Transverse colon (tissue), 4 donors: ENCODE results near the gene GOPC. TPM values are rescaled to one million over a fixed set of nuclear protein-coding genes. Genes with fewer than 3 reads are reported as not detected.

ENCODE experiments used
- DNase-seq: peaks from one replicate; pipeline ENCODE4 v3.0.0-alpha.2; 2019
- H3K27ac ChIP-seq, 4 donors: fragments of 200-600 bp; sonication (generic); 2 replicates each; pipeline ENCODE4 v1.5.1; 2016 to 2018; ENCODE audit warnings: inconsistent platforms in 4 of 4
- H3K27me3 ChIP-seq: fragments of 200-600 bp; sonication (generic); 2 replicates; pipeline ENCODE4 v1.5.1; 2017; ENCODE audit warnings: inconsistent platforms
- H3K36me3 ChIP-seq, 4 donors: fragments of 200-600 bp; sonication (generic); 2 replicates each; pipeline ENCODE4 v1.5.1; 2017 to 2019; ENCODE audit warnings: inconsistent platforms in 4 of 4
- H3K4me1 ChIP-seq, 4 donors: fragments of 200-600 bp; sonication (generic); 2 replicates each; pipeline ENCODE4 v1.5.1; 2017 to 2020; ENCODE audit warnings: inconsistent platforms in 4 of 4
- H3K4me3 ChIP-seq, 4 donors: fragments of 200-600 bp; sonication (generic); 1 replicate in 1 of 4; 2 replicates in 3 of 4; pipeline versions ENCODE4 v1.5.1 to v1.6.1; 2017 to 2019; ENCODE audit warnings: inconsistent platforms in 4 of 4
- H3K9me3 ChIP-seq, 2 donors: fragments of 200-600 bp; sonication (generic); 2 replicates each; pipeline ENCODE4 v1.5.1; 2017 to 2019; ENCODE audit warnings: inconsistent platforms in 2 of 2
- EP300 ChIP-seq: sonication (generic); formaldehyde crosslinking; IDR thresholded peaks from one replicate; pipeline ENCODE4 v1.6.1; 2017; ENCODE audit warnings: antibody characterized with exemption, low read depth
- POLR2A ChIP-seq: fragments of 450-650 bp; IDR thresholded peaks from one replicate; pipeline ENCODE4 v1.6.1; 2016; ENCODE audit warnings: antibody characterized with exemption, mild to moderate bottlenecking, moderate library complexity
- POLR2AphosphoS5 ChIP-seq, 3 donors: sonication (generic); formaldehyde crosslinking; IDR thresholded peaks; one replicate each; pipeline ENCODE4 v1.6.1; 2016; ENCODE audit warnings: antibody characterized with exemption in 3 of 3
- WGBS, 2 donors: methylation state at CpG; one replicate each; pipeline ENCODE4 v1.1.5; 2018; ENCODE audit warnings: low coverage in 1 of 2; 5-methylcytosine and 5-hydroxymethylcytosine counted together
- in situ Hi-C, 4 donors: fragments of 200-750 bp; cut with MboI; loops; one replicate each; pipeline versions ENCODE4 v1.15.0 to v1.15.1; 2017; ENCODE audit warnings: low sequenced_read_pairs in 3 of 4, low pct_ligation_motif_present in 1 of 4, low pct_unique_long_range_greater_than_20kb in 1 of 4
- intact Hi-C: fragments of 100-400 bp; cut with DNase I; formaldehyde crosslinking; loops from one replicate; pipeline ENCODE4 v1.15.1; 2023; ENCODE audit warnings: low total_unique reads
- total RNA-seq, 4 donors: library from RNA; depleted of rRNA; stranded (reverse); fragments of >200 nt; gene quantifications; one replicate each; pipeline ENCODE4 v1.1.0, GENCODE V29; 2016
- TF ChIP-seq, protein P1 (sequence below), 5 experiments: fragments of 200-600 bp in 3 of 5; fragments of 450-650 bp in 2 of 5; sonication (generic) in 3 of 5; IDR thresholded peaks; 1 replicate in 2 of 5; 2 replicates in 3 of 5; pipeline ENCODE4 v1.5.1; 2016 to 2017; ENCODE audit warnings: antibody characterized with exemption in 5 of 5, inconsistent platforms in 3 of 5, mild to moderate bottlenecking in 2 of 5, moderate library complexity in 1 of 5

The GOPC gene
- total RNA-seq, 4 donors from 2014 or later: 18.3 to 39.9 (median 29.5) TPM

DNA sequence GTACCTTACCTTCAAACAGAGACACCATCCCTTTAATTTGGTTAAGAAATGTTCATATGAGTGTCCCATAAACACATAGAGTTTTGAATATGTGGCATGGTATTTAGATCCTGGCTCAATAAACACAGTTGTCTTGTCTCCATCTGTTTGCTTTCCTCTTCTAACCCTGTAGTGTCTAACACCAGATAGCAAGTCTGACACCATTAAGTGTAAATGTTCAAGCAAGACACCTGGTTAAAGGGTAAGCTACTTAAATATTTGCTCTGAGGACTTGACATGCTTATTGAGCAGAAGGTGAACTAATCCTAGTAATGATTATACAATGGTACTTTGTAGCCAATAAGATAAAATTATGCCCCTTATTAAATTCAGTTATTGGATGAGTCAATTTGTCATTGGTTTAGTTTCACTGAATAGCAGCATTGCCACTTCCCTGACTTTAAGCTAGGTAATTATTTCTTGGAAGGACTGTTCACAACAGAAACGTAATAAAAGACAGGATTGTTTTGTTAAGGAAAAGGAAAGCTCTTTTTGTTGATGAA, 26.9 kb upstream of the GOPC start:
- Histone ChIP-seq H3K9me3 (peaks cover 15 to 26% of the 10 kb centered on the region in 2 donors), H3K4me3 (no peak overlapping the region), H3K27ac (no peak overlapping the region), H3K27me3 (no peaks in the 10 kb centered on the region), H3K4me1 (no peaks in the 10 kb centered on the region), H3K36me3 (no peaks in the 10 kb centered on the region)
- no peak for DNase-seq
- in situ Hi-C loops: no loop called here
- WGBS, 2 donors: 36 to 47% methylated on average over 1 of the region's 1 CpG
- intact Hi-C loops: no loop called here
- TF ChIP-seq, protein P1, sequence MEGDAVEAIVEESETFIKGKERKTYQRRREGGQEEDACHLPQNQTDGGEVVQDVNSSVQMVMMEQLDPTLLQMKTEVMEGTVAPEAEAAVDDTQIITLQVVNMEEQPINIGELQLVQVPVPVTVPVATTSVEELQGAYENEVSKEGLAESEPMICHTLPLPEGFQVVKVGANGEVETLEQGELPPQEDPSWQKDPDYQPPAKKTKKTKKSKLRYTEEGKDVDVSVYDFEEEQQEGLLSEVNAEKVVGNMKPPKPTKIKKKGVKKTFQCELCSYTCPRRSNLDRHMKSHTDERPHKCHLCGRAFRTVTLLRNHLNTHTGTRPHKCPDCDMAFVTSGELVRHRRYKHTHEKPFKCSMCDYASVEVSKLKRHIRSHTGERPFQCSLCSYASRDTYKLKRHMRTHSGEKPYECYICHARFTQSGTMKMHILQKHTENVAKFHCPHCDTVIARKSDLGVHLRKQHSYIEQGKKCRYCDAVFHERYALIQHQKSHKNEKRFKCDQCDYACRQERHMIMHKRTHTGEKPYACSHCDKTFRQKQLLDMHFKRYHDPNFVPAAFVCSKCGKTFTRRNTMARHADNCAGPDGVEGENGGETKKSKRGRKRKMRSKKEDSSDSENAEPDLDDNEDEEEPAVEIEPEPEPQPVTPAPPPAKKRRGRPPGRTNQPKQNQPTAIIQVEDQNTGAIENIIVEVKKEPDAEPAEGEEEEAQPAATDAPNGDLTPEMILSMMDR (IDR thresholded peaks at IDR 0.05): no peak
- no peak for TF ChIP-seq POLR2AphosphoS5 (IDR thresholded peaks at IDR 0.05)
- TF ChIP-seq POLR2A: no peak
- no peak for TF ChIP-seq EP300

- no peak overlapping the region for H3K4me3 ChIP-seq
- intact Hi-C loops (no loop called here), in situ Hi-C loops (no loop called here)
- no peaks in the 10 kb centered on the region for H3K4me1 ChIP-seq
- H3K36me3 ChIP-seq: no peaks in the 10 kb centered on the region
- no peaks in the 10 kb centered on the region for H3K27me3 ChIP-seq
- peaks cover 21 to 26% of the 10 kb centered on the region in 2 donors for H3K9me3 ChIP-seq
- no peak overlapping the region for H3K27ac ChIP-seq
- TF ChIP-seq POLR2A (no peak), EP300 (no peak), POLR2AphosphoS5 (IDR thresholded peaks at IDR 0.05) (no peak)
- no peak for DNase-seq
Measured at GRCh38 chr6:117627533-117627932, 25.2 kb upstream of the GOPC start.

GRCh38 chr6:117624869-117625481, 22.7 kb upstream of the GOPC start:
- TF ChIP-seq, protein P1 (IDR thresholded peaks at IDR 0.05): no peak
- TF ChIP-seq POLR2AphosphoS5 (IDR thresholded peaks at IDR 0.05): no peak
- TF ChIP-seq POLR2A: no peak
- TF ChIP-seq EP300: no peak
- Histone ChIP-seq H3K9me3 (peaks cover 21 to 26% of the 10 kb centered on the region in 2 donors), H3K4me3 (no peak overlapping the region), H3K27ac (no peak overlapping the region), H3K36me3 (no peaks in the 10 kb centered on the region), H3K4me1 (no peaks in the 10 kb centered on the region), H3K27me3 (no peaks in the 10 kb centered on the region)
- 76 to 95% methylated on average over 1 of the region's 1 CpG for WGBS, 2 donors
- in situ Hi-C loops: no loop called here
- DNase-seq: no peak
- intact Hi-C loops: no loop called here

- Histone ChIP-seq H3K9me3 (peaks cover 0 to 5% of the 10 kb centered on the region in 2 donors), H3K4me1 (no peaks in the 10 kb centered on the region), H3K36me3 (no peaks in the 10 kb centered on the region), H3K27me3 (no peaks in the 10 kb centered on the region), H3K27ac (no peak overlapping the region), H3K4me3 (no peak overlapping the region)
- in situ Hi-C loops: no loop called here
- intact Hi-C loops: no loop called here
- 75% methylated on average over 1 of the region's 1 CpG; no CpG with 5 or more reads in 1 of the 2 donors for WGBS, 2 donors
- TF ChIP-seq, protein P1 (IDR thresholded peaks at IDR 0.05): no peak
- no peak for TF ChIP-seq POLR2A
- no peak for TF ChIP-seq POLR2AphosphoS5 (IDR thresholded peaks at IDR 0.05)
- no peak for TF ChIP-seq EP300
- DNase-seq: no peak
Measured at GRCh38 chr6:117619178-117619577, 16.9 kb upstream of the GOPC start.
